NCI-H510A treated with DMSO at 0.1 percent for 48 hours (cell line): ENCODE results near the gene UPK2.
A peak's percentile ranks its signal among the peaks of the same experiment; 100 is the strongest.

Source experiments
- DNase-seq: peaks from one replicate; lab custom pipeline; 2025; lab: John Stamatoyannopoulos, UW

Gene UPK2

DNA sequence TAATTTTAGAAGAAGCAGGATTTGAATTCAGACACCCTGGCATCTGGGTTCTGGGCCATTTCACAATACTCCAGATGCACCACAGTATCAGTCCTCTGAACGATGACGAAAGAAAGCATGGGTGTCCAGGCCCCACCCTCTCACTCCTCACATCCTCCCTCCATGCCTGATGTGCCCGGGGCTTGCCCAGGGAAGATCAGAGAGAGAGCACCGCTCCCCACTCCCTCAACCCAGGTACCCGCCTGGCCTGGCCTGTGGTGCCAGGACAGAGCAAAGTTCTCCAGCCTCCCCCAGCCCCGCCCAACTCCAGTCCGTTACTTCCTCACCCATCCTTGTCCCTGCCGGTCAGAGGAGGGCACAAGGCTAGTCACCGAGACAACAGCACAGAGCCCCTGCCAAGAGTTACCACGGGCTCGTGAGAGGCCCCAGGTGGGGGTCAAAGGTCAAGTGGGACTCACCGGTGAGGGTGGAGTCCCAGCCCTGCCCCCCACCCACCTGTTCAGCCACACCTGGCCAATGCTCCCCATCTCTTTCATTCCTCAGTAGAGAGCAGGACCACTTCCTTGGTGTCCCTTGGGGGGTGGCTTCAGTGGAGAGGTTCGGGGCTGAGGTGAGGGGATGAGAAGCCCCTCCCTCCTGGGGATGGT, 38.5 kb upstream of the UPK2 start:
- peak; percentile 26 for DNase-seq

DNA sequence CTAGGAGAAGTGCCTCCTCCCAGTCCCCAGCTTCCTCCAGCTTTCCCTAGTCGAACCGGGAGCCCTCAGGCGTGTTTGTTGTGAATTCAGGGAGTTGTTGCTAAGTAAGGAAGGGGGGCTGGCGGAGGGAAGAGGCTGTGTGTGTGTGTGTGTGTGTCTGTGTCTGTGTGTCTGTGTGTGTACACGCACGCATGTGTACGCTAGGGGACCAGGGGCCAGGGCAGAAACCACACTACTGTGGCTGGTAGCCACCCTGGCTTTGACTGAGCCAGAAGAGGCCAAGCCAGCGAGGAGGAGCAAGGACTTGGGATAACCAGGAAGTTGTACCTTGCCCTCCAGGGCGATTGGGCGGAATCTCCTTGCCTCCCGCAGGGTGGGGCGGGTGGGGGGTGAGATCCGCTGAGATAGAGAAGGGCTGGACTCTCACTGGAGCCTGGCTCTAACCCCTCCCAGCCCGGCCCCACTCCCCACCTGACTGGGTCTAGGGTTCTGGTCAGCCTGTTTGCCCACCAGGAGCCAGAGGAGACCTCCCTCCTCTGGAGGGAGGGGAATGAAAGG, 37.9 kb upstream of the UPK2 start:
- peak; percentile 73 for DNase-seq

DNA sequence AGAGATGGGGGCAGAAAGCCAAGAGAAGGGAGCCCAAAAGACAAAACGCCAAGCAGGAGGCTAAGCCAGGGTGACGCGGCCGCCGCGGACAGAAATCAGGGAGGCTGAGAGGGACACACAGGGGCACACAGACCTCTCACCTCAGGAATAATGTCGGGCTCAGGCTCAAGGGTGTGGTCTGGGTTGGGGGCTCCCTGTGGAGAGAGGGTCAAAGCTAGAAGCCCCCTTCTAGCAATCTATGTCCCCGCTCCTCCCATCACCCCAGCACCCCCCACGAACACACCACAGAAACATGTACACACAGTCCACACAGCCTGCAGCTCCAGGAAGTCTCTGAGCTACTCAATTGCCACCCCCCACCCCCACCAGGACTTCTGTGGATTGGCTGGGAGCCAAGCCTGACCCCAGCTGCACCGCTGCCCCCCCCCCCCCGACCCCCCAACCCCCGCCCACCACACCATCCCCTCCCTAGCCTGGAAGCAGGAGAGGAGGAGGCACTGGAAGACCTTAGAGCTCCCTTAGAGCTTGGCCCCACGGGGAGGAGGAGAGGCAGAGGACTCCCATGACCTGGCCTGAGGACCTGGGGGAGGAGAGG, 37.3 kb upstream of the UPK2 start:
- DNase-seq, result peak; percentile 43

DNA sequence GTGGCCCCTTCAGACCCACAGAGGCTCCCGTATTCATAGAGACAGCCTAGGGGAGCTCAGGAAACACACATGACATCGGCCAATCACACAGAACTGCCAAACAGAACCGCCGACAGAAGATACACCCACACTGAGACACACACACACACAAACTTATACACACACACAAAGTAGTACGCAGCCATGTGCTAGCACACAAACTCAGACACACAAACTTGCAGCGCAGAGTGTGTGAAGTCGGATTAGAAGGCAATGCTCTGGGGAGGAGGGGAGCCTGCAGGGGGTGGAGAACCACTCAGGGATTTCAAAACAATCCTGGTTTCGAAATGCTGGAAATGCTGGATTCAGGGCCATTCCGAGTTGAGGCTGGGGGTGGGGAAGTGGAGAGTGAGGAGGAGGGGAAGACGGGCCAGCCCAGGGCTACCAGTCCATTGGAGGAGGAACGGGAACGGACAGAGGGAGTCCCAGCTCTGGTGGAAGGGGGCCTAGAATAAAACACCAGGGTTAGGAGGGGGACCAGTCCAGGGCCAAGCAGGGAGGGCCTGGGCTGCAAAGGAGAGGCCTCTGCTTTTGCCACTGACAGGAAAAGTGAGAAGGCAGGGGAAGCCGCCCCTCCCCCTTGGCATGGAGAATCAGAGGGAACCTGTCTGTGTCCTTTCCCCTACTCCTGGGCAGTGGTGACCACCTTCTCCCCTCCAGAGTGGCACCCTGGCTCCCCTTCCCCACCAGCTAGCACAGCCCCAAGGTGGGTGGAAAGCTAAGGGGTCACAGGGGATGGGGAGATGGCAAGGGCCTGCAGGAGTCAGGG, 34.8 kb upstream of the UPK2 start:
- DNase-seq, result no peak

DNA sequence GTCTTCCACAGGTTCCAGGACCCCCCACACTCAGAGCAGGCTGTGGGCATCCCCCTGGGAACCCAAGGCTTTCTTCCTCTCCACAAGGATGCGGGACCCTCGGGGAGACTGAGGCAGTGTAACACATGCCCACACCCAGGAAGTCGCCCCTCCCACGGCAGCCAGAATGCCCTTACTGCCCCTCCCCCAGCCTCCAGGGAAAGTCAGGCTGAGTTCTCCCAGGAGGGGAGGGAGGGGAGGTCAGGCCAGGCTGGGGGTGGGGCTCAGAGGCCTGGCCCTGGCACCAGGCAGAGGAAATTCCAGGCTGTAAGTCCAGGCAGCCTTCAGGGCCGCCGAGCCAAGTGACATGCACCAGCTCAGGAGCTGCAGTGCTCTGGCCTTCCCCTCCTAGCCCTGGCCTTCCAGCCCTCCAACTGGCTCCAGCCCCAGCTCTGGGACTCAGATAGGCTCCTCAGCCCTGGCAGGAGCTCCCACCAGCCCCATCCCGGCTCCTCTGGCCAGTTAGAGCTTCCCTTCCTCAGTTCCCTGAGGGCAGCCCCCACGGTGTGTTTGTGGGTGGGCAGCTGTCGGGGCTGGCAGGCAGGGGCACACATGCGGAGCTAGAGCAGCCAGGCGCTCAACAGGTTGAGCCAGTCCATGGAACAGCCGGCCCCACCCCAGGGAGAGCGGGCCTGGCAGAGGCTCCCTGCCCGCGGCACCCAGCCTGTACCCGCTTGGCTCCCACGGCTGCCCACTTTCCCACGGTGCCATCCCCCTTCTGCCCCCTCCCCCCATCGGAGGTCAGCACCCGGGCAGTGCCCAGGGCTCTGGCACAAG, 34.0 kb upstream of the UPK2 start:
- DNase-seq, result peak; percentile 16

DNA sequence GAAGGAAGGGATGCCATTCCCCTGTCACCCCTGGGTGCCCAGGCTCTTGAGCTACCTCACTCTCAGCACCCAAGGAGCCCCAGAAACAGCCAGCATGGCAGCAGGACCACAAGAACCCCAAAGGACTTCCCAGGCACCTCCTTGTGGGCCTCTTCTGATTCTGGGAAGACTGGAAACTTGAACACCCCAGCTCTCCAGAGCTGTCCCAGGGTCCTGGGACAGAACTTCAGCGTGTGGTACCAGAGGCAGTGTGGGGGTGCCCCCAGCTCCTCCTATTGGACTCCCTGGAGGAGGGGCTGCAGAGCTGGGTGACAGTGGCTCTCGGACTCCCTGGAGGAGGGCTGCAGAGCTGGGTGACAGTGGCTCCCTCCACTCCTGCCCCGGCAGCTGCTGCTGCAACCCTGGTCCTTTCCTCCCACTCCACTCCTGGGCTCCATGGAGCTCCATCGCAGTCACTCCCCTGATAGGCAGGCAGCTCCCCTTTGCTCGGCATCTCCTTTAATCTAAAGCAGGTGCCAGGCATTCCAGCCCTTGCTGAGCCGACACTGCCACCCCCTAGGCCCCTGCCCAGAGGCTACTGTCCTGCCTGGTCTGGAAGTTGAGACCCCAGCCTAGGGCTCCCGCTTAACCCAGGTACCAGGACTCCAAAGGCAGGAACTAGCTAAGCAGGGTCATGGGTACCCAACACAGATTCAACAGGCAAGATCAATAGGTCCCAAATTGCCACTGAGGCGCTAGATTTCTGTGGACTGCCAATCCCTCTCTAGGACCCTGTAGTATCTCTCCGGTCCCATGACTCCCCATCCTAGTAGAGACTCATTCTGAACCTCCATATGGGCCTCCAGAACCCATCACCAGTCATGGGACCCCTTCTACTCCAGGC, 33.1 kb upstream of the UPK2 start:
- DNase-seq, result no peak

DNA sequence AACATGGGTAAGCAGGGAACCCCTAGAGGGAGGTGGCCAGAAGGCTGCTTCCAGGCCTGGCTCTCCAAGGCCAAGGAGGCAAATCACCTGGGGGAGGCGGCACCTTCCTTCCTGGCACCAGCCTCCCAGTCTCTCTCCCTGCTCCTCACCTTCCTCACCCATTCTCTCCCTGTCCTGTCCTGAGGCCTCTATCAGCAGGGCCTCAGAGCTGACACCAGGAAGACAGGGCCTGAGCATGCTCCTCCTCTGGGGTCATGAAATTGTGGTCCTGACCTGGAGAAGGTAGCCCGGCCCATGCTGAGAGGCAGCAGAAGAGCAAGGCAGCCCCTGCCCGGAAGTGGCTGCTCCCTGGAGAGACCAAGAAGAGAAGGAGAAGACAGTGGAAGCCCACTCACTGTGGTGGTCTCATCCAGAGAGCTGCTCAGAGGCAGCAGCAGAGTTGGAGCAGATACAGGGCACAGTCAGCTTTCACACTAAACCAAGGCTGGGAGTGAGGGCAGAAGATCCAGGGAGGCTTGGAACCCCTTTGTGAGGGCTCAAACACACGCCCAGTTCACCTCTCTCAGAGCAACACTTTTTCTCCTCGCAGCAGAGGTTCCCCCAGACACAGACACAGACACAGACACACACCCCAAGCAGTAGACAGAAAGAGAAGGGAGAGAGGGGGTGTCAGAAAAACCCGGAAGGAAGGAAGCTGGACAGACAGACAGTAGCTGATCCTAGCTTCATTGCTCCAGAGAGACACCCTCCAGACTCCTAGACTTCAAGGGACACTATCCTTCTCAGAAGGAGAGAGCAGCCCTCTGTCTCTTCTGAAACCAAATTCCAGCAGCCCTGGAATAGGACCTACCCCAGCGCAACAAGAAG, 32.1 kb upstream of the UPK2 start:
- DNase-seq, result no peak

DNA sequence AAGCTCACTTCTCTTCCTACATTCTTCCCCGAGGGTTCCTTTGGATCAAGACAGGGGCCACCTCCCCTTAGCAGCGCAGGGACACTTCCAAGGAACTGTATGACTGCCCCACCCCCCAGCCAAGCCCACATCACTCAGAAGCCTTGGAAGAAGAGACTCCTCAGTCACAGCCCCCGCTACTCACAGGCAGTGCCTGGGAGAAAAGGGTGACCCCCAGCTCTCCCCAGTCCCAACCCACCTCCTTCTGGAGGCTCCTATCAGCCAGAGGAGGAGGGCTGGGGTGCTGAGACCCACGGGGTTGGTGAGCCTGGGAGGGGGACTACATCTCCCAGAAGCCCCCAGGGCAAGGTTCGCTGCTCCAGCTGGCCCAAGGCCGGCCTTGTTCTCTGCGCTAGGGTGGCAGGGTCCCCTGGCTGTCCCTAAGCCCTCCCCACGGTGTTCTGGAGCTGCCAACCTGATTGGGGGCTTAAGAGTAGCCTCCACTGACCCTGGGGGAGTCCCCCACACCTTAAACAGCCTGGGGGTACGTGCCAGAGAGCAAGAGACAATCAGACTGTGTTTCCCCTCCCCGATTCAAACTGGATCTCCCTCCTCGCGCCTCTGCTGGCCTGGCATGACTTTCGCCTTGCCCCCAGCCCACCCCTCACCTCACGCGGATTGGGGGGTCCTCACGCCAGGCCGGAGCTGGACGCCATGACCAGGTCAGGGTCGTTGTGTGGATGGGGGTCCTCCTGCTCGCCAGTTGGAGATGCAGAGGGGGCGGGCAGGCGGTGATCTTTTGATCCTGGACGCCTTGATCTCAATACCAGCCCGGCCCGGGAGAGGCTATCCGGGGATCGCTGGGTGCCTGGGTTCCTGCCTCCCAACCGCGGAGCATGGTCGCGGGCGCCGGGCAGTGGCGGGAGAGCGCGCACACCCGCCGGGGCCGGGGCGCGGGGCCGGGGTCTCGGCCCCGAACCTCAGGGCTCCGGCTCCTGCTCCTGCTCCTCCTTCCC, 31.2 kb upstream of the UPK2 start:
- no peak for DNase-seq

DNA sequence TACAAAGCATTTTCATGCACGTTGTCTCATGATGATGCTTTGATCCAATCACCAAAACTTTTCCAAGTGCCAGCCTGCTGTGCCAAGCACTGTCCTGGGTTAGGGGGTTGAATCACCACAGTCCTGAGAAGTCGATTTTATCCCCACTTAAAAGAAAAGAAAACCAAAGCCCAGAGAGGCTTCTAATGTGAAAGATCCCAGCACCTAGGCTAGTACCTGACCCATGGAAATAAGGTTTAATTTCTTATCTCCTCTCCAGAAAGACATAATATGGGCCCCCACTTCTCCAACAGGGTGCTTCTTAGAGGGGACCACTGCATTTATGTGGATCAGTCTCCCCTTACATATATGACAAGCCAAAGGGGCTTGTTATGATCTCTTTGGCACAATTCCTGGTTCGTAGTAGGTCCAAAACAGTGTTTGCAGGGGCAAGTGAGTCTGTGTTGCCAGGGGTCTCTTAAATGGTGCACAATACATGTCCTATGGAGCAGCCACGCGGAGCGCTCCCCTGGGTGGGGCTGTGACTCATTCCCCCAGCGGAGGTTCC, 28.5 kb upstream of the UPK2 start:
- DNase-seq, result no peak

DNA sequence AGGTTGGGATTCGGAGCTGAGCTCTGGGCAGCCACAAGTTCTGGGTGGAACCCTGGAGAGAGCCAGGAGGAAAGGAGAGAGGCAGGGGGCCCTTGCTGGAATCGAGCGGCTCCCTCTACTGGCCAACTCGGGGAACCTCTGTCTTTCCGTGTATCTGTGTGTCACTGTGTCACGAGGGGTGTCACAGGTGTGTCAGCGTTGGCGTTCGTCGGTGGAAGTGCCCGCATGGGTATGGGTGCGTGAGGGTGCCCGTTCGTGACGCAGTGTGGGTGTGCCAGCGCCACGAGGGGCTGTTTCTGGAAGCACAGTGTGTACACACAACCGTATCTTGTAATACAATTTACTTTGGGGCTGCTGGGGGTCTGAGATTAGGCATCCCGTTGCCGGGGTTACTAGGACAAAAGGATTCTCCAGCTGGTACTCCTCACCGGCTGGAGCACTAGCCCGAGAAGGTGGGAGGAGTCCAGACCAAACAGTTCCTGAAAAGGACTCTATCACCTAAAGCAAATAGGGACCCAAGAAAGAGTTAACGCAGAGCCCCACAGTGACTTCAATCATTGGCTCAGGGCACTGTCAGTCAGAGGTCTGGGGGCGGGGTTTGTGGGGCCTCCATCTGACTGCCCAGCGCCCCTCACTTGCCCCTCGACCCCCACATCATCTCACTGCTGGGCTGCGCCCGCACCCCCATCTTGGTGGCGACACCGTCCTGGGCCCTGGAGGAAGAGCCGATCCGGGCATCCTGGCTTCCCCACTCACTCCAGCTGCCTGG, 27.8 kb upstream of the UPK2 start:
- DNase-seq, result peak; percentile 95

DNA sequence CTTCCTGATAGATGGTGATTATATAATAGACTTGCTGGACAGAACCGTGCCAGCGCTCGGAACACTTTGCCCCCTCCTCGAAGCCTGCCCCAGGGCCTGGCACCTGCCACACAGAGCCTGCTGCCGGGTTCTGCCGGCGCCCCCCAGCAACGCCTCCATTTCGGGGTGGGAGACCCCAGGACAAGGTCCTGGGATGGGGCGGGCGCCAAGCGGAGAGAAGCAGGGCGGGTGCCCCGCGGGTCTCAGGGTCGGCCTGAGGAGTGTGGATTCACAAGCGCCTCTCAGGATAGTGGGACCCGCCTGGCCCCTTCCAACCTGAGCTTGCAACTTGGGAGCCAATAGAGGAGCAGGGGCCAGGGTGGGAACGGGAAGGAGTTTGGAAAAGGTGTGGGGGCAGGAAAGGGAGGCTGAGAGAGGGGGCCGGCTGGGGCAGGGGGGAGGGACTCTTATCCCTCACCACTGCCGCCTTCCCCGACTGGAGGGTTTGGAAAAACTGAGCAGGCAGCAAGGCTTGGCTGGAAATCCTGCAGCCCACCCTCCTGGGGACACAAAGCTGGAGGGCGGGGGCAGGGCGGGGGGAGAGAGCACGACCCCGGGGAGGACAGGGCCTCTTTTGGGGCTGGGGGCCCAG, 27.1 kb upstream of the UPK2 start:
- DNase-seq, result peak; percentile 65

DNA sequence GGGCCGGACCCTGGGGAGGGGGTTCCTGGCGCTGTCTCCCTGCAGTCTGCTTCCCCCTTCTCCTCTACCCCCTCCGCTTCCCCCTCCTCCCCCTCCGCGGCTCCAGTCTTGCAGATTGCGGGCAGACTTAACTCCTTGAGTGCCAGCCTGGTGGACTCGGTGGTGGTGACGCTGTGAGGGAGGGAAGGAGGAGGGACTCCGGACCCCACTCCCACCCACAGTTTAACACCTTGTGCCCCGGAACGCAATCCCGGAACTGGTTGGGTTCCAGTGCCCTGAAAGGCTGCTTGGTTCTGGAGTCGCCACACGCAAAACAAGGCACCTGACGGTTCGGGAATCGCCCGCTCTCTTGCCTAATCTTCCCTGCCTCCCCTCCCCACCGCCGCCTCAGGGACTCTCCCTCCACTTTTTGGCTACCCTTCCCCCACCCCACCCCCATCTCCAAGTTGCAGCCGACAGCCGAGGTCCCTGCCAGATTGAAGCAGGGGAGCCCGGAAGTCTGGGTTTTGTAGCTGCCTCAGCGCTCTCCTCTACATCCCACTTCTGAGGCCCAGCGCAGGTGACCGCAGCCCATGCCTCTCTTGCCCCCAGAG, 26.5 kb upstream of the UPK2 start:
- peak; percentile 69 for DNase-seq

DNA sequence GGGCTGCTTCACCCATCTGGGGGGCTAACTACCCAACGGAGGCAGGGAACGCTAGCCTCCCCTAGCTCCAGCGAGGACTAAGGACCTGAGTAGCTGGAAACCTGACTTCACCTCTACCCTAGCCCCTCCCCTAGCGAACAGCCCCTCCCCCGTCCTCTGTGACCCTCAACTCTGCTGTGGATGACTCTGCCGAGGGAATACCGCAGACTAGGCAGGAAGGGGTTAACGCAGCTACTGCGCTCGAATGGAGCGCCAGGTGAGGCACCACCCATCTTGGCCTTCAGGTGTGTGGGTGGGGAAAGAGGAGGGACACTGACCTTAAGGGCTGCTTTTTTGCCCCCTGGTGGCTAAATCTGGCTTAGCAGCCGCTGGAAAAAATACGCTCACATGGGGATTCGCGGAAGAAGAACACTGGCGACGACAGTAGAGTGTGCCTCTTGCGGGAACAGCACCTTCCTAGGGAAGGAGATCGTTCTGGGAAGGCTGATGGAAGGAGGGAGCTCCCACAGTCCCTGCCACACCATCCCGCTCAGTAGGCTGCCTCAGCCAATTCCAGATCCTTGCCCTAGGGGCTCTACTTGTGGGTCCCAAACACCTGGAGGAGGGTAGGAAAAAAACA, 25.9 kb upstream of the UPK2 start:
- DNase-seq, result peak; percentile 94

DNA sequence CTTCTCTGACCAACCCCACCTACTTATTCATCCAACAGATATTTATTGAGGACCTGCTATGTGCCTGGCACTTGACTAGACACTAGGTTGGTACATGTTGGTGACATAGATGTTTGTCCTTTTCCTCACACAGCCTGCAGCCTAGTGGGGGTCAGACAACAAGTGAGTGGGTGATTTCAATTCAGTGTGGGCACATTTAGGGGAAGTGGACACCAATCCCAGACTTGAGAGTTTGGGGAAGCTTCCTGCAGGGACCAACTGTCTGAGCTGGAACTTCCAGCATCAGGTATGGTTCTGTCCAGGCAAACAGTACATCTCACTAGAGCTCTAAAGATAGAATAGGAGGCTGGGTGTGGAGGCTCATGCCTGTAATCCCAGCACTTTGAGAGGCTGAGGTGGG, 24.5 kb upstream of the UPK2 start:
- no peak for DNase-seq

DNA sequence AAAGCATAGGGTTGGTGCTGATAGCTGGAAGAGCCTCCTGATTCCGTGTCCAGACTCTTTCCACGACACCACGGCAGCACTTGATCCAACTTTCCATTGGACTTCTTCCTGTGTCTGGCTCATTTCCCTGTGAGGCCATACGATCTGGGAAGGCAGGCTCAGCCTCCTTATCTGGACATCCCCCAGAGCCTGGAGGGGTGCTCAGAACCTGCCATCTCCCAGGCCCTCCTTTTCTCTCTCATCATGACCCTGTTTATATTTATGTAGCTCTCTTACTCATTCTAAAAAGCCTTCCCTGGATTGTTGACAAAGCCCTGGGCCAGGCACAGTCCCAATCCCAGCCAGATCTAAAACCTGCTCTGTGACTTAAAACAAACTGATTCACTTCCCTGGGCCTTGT, 22.6 kb upstream of the UPK2 start:
- DNase-seq, result no peak

DNA sequence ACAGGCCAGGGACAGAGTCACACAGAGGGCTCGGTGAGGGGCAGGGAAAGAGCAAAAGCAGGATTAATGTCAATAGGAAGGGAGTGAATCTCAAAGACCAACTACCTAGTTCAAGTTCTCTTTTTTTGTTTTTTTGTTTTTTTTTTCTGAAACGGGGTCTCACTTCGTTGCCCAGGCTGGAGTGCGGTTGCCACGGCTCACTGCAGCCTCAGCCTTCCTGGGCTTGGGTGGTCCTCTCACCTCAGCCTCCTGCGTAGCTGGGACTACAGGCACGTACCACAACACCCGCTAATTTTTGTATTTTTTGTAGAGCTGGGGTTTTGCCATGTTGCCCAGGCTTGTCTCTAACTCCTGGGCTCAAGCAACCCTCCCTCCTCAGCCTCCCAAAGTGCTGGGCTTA, 20.7 kb upstream of the UPK2 start:
- no peak for DNase-seq
